Measurements from ENCODE around the gene SLC15A5.
A peak's percentile ranks its signal among the peaks of the same experiment; 100 is the strongest.

The SLC15A5 gene

DNA sequence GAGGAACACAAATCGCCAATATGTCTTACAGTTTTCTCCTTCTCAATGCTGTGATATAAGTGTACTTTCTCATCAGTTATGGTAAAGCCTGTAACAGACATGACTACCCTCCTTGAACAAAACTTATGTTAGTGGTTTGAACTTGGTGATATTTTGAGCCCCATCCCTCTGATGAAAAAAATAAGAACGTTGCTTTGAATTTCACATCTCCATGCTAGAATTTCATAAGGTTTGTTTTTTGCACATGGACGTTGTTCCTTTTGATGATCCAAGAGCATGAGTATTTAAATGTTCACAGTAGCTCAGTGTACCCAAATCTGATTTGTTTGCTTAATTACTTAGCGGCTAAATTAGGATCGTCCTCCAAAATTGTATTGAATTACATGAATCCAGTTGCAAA, at the start of gene SLC15A5:
Gene SLC15A5 (minus strand): TSS at position 101 of the 400 bp plus-strand sequence. CDS start 0 bp downstream, at position 101.
- no peak for FAIRE-seq

DNA sequence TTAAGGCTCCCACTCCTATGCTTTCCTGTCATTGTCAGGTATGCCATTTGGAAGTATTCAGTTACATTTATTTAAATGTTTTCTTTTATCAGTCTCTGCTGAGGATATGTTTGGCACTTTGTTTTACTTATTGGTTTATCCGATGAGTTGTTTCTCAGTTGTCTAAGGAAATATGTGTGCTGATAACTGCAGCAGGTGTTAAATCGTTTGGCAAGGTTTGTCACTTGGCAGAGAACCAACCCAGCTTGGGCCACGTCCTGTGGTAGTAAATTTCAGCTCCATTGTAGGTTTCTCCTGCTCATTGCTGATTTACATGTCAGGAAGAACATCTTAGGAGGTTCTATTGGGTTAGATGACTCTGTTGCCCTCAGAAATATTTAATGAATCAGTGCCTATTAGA, 47.9 kb upstream of the SLC15A5 start:
- no peak for FAIRE-seq

DNA sequence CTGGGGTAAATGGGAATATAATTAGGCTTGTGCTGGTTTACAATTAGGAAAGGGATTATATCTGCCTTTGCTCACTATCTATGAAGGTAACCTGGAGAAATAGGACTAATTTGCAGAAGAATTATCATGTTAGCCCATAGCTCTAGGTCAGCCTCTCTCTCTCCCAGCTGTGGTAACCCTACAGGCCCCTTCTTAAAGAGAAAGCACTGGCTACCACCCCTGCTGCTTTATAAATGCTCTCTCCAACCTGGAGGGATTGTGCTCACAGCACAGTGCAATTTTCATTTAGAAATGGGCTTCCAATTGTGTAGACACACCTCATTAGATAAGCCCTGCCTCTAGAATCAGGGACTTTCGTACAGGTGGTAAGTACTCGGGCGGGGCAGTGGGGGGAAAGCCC, 47.3 kb upstream of the SLC15A5 start:
- no peak for FAIRE-seq

DNA sequence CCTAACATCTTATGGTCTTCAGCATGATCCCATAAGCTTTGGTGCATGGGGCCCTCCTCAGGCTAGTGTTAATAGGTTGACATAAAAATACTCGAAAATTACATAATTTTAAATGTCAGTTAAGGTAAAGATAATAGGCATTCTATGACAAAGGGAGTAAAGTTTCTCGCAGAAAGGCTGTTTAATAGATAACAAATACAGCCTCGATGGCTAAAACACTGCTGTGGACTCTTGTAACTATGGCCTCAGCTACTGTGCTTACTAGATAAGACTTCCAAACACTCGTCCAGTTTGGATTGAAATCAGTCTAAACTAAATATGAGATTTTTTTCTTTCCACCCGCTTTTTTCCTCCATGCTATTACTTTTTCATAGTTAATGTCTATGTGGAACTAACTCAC, 46.8 kb upstream of the SLC15A5 start:
- no peak for FAIRE-seq

- no peak for FAIRE-seq
Observed at GRCh38 chr12:16323638-16324037, 46.2 kb upstream of the SLC15A5 start.

DNA sequence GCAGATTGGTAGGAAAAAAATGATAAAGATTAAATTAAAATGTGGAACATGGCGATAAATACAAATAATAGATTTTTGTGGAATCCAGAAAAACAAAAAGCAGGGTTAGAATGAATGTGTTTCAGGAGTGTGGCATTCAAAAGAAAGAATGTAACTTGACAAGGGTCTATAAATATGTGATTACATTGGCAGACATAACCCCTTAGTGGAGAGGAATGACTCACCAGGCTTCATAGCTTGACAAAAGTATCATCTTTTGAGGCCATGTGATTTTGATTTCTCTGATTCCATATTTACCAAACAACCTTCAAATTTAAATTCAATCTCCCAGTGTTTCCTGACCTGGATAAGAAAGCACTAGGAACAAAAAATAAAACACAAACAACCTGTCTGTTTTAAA, 45.5 kb upstream of the SLC15A5 start:
- no peak for FAIRE-seq

DNA sequence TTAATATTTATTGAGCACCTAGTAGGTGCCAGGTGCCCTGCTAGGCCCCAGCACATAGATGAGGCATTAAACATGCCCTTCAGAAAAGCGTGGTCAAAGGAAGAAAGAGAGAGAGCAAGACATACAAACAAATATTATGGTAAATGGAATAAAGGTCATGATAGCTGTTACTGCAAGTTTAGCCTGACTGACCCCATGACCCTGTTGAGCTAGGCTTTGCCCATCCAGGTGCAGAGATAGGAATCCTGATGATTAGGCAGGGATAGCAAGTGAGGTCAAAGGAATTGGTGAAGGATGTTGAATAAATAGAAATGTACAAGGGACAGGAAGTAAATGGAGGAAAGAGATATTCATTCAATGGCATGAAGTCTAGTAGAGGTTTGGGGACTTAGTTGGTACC, 33.4 kb upstream of the SLC15A5 start:
- FAIRE-seq: no peak

DNA sequence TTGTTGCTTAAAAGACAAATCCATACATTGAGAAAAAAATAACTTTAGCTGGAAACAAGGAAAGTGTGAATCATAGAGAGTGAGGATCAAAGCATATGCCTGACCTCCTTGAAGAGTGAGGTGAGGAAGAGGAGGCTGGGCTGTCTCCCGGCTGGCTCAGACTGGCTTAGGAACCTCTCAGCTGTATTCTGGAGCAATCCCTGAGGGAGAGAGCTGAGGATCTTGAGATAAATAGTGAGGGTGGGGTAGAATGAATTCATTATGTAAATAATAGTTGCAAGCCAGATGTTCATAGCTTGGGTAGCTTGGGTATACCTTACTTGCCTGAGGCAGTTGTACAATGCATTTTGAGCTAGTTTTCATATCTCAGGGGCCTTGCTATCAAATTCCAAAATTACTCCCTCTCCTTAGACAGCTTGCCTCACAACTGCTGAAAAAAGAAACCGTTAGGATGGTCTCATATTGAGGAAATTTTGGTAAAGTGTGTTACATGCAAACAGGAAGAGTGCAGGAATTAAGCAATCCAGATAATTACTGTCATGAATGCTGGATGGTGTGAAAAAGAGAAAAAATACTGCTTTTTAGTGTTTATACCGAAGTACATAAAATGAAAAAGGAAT, 30.5 kb upstream of the SLC15A5 start:
- FAIRE-seq: no peak

- FAIRE-seq: no peak
Observed at GRCh38 chr12:16303939-16304338, 26.5 kb upstream of the SLC15A5 start.

DNA sequence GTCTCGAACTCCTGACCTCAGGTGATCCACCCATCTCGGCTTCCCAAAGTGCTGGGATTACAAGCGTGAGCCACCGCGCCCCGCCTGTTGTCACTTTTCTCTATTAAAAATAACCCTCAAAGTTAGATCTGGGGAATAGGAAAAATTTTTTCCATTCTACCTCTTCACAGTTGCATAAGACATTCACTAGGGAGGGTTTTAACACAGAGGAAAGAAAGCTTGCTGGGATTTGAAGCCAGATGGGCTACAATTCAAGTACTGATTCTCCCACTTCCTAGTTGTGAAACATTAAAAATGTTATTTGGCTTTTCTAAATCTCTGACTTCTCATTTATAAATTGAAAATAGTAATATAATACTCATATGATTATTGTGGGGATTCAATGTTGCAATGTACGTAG, 23.3 kb upstream of the SLC15A5 start:
- FAIRE-seq: no peak

GRCh38 chr12:16300122-16300521, 22.6 kb upstream of the SLC15A5 start:
- FAIRE-seq: no peak

GRCh38 chr12:16299403-16299802, 21.9 kb upstream of the SLC15A5 start:
- FAIRE-seq: no peak

GRCh38 chr12:16297521-16297920, 20.0 kb upstream of the SLC15A5 start:
- no peak for FAIRE-seq

GRCh38 chr12:16294376-16294956, 17.0 kb upstream of the SLC15A5 start:
- FAIRE-seq: no peak

GRCh38 chr12:16291032-16291431, 13.5 kb upstream of the SLC15A5 start:
- no peak for FAIRE-seq

DNA sequence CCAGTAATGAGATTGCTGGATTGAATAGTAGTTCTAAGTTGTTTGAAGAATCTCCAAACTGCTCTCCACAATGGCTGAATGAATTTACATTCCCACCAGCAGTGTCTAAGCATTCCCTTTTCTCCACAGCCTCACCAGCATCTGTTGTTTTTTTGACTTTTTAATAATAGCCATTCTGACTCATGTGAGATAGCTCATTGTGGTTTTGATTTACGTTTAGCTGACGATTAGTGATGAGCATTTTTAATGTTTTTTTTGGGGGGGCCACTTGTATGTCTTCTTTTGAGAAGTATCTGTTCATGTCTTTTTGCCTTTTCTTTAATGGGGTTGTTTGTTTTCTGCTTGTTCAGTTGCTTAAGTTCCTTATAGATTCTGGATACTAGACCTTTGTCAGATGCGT, 8.1 kb upstream of the SLC15A5 start:
- no peak for FAIRE-seq

DNA sequence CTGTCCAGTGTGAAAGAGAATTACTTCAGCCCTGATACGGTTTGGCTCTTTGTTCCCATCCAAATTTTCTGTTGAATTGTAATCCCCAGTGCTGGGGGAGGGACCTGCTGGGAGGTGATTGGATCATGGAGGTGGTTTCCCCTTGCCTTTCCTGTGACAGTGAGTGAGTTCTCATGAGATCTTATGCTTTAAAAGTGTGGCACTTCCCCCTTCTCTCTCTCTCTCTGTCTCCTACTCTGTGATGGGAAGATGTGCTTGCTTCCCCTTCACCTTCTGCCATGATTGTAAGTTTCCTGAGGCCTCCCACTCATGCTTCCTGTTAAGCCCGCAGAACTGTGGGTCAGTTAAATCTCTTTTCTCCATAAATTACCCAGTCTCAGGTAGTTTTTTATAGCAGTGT, 5.5 kb upstream of the SLC15A5 start:
- no peak for FAIRE-seq

GRCh38 chr12:16282081-16282480, 4.6 kb upstream of the SLC15A5 start:
- FAIRE-seq: no peak

GRCh38 chr12:16281157-16281556, 3.7 kb upstream of the SLC15A5 start:
- FAIRE-seq: peak; percentile 21

DNA sequence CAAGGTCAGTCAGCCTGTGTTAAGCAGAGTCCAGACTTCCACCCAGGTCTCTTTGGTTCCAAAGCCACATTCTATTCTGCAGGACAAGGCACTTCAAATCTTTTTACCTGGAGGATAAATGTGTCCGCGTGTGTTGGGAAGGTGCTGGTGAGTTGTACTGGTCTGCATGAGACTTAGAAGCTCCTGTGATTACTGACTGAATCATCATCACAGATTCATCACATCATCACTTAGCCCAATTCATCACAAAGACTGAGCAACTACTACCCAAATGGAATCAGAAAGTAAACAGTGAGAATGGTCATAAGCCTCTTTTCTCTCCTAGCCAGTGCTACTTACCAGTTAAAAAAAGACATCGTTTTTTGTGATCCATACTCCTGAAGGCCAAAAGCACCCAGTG, 5.3 kb downstream of the SLC15A5 start:
- FAIRE-seq: no peak

- FAIRE-seq: no peak
Observed at GRCh38 chr12:16271062-16271461, 6.4 kb downstream of the SLC15A5 start.

DNA sequence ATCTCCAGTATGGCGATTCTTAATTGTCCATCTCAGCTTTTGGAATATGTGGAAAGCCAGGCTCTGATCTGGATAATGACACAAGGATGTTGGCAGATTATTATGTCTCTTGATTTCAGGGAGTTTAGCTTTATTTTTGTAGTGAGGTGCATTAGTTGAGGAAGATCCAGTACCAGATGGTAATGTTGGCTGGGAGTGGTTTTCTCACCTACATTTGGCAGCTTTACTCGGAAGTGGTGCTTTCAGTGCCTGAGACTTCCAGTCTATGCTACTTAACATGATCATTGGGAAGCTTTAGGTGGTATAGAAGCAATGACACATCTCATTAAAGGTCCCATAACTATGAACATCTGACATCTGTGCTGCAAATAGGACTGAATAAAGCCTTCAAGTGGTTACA, 7.5 kb downstream of the SLC15A5 start:
- FAIRE-seq: no peak

DNA sequence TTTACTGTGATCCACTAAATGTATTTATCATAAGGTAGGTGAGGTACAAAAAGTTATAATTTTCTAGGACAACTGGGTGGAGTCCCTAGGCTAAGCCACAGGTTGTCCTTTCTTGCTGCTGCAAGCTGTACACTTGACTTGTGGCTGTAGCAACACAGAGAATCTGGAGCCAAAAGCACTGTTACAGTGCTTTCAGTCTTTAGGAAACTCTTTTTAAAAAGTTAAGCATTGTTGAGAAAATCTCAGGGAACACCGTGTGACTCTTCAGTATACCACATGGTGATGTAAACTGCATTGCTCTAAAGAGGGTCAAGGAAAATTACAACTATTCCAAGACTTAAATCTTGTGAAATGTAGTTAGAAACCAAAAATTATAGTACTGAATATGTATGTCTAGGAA, 11.4 kb downstream of the SLC15A5 start:
- FAIRE-seq: no peak

DNA sequence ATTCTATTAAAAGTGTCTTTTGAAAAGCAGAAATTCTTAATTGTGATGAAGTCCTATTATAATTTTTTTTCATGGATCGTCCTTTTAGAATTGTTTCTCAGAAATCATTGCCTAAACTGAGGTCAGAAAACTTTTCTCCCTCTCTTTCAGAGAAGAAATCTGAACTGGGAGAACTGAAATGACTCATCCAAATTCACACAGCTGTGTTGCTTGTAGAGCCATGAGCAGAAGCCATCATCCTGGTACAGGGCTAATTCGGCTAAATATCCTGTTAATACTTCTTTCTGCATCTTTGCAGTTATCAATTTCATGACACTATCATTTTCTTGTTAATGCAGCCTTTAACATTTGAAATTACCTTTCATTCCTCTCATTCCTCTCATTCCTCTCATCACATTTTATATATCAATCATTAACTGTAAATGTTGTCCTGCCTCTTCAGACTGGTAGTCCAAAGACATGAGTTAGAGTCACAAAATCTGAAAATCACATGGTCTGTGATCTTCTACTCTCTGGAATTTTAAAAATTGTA, 15.5 kb downstream of the SLC15A5 start:
- FAIRE-seq: no peak

DNA sequence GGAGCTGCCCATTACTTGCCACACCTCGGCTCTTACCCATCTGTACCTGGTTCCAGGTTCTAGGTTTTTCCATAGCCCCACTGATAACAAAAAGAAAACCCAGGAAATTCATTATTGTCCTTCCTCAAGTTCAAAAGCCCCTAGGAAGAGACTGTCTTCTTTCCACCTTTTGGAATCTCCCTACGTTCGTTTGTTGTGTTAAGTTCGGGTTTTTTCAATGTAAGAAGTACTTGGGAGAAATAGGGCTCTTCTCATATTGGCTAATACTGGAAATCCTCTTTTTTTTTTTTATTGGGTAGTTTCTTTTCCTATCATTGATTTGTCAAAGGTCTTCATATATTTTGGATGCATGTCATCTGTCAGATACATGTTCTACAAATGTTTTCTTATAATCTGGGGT, 17.3 kb downstream of the SLC15A5 start:
- no peak for FAIRE-seq
